K562 (cell line): ENCODE data around the gene MAML3. TPM values are rescaled to one million over a fixed set of nuclear protein-coding genes. Genes with fewer than 3 reads are reported as not detected.

Source experiments
- ATAC-seq: fragments of 200-7000 bp; cut with Tn5 transposase; 3 replicates; pipeline ENCODE4 v1.9.1; 2020; ENCODE audit warnings: moderate library complexity
- BruUV-seq: library from RNA; stranded (reverse); fragments of 400-500 nt; replicated peaks from 2 replicates; lab custom pipeline; 2021; lab: Mats Ljungman, UMichigan
- CTCF ChIA-PET: fragments of 300-600 bp; formaldehyde crosslinking; extraction: SDS; loops from one replicate; lab custom pipeline; 2021; ENCODE audit warnings: low intra/inter-chr PET ratio; lab: Yijun Ruan, JAX
- POLR2A ChIA-PET: fragments of 300-600, 350-650 bp; sonication (Branson Sonifier 250); formaldehyde crosslinking; extraction: SDS; loops from one replicate; lab custom pipeline; 2021; ENCODE audit warnings: antibody characterized with exemption, inconsistent platforms; lab: Yijun Ruan, JAX
- DNase-seq, 4 experiments: peaks; one replicate each; pipeline versions ENCODE4 v3.0.0 to v3.0.0-alpha.2; 2011 to 2018; ENCODE audit warnings: low spot score in 3 of 4, mixed read lengths in 3 of 4; ENCODE audit errors: extremely low read depth in 1 of 4
- FAIRE-seq: peaks from 2 replicates; lab custom pipeline; 2011; peaks lifted over from hg19 to GRCh38; lab: Jason Lieb, UNC
- H2AFZ ChIP-seq: 2 replicates; pipeline ENCODE4 v1.6.0; 2011; ENCODE audit warnings: low read depth, low read length, control low read depth, inconsistent platforms
- H3K27ac ChIP-seq: fragments of 200-600 bp; 3 replicates; pipeline ENCODE4 v1.8.0; 2011; ENCODE audit warnings: low read depth, mild to moderate bottlenecking, control low read depth, inconsistent platforms, low read length, moderate library complexity, mixed read lengths; ENCODE audit errors: extremely low read depth
- H3K27me3 ChIP-seq, 2 experiments: fragments of 300-600 bp in 1 of 2; 2 replicates in 1 of 2; 3 replicates in 1 of 2; pipeline versions ENCODE4 v1.6.0 to v1.8.0; 2011; ENCODE audit warnings: inconsistent platforms in 2 of 2, low read length in 2 of 2, mild to moderate bottlenecking in 1 of 2, mixed read lengths in 1 of 2, moderate library complexity in 1 of 2; ENCODE audit not compliant: control insufficient read depth in 2 of 2, insufficient read depth in 2 of 2
- H3K36me3 ChIP-seq: fragments of 300-600 bp; 3 replicates; pipeline ENCODE4 v1.8.0; 2011; ENCODE audit warnings: mild to moderate bottlenecking, low read length, inconsistent platforms; ENCODE audit not compliant: control insufficient read depth, insufficient read depth
- H3K4me1 ChIP-seq, 2 experiments: fragments of 200-600 bp in 1 of 2; replicated peaks in 1 of 2; 2 replicates in 1 of 2; 3 replicates in 1 of 2; pipeline versions ENCODE4 v1.5.1 to v1.8.0; 2011; ENCODE audit warnings: inconsistent platforms in 2 of 2, low read length in 2 of 2, mild to moderate bottlenecking in 1 of 2, mixed read lengths in 1 of 2, moderate library complexity in 1 of 2; ENCODE audit not compliant: control insufficient read depth in 2 of 2, insufficient read depth in 2 of 2
- H3K4me2 ChIP-seq: 2 replicates; pipeline ENCODE4 v1.6.1; 2011; ENCODE audit warnings: low read length, control low read depth, inconsistent platforms, mixed read lengths; ENCODE audit not compliant: insufficient read depth
- H3K4me3 ChIP-seq: fragments of 200-600 bp; sonication (generic), shearing (Covaris generic); 2 replicates; pipeline ENCODE4 v1.5.1; 2016; ENCODE audit warnings: control low read depth, inconsistent platforms
- H3K79me2 ChIP-seq: fragments of 200-600 bp; 3 replicates; pipeline ENCODE4 v1.8.0; 2011; ENCODE audit warnings: low read length, inconsistent platforms; ENCODE audit not compliant: control insufficient read depth, insufficient read depth
- H3K9ac ChIP-seq, 2 experiments: 2 replicates each; pipeline versions ENCODE4 v1.6.0 to v1.6.1; 2011; ENCODE audit warnings: low read depth in 2 of 2, low read length in 2 of 2, control low read depth in 1 of 2, inconsistent platforms in 1 of 2, mild to moderate bottlenecking in 1 of 2, mixed read lengths in 1 of 2; ENCODE audit not compliant: insufficient read depth in 1 of 2
- H3K9me1 ChIP-seq: one replicate; pipeline ENCODE4 v1.6.0; 2011; ENCODE audit warnings: inconsistent platforms, mild to moderate bottlenecking, low read length, moderate library complexity; ENCODE audit not compliant: control insufficient read depth, insufficient read depth
- H3K9me3 ChIP-seq: replicated peaks from 2 replicates; pipeline ENCODE4 v1.5.1; 2011; ENCODE audit warnings: low read depth, low read length, inconsistent platforms; ENCODE audit not compliant: control insufficient read depth, insufficient read depth
- H4K20me1 ChIP-seq: replicated peaks from 2 replicates; pipeline ENCODE4 v1.6.1; 2011; ENCODE audit warnings: low read length, inconsistent platforms, mixed read lengths; ENCODE audit not compliant: control insufficient read depth, insufficient read depth
- CEBPB ChIP-seq: fragments of 450-650 bp; IDR thresholded peaks from 2 replicates; pipeline ENCODE4 v1.6.1; 2016; ENCODE audit warnings: missing genetic modification characterization, missing compliant biosample characterization
- CEBPG ChIP-seq, 3 experiments: fragments of 200-800 bp in 1 of 3; sonication (Bioruptor generic) in 1 of 3; sonication (generic) in 1 of 3; formaldehyde crosslinking in 1 of 3; IDR thresholded peaks in 2 of 3; conservative IDR thresholded peaks in 1 of 3; 2 replicates each; pipeline versions ENCODE4 v1.6.1 to v1.8.0; 2016 to 2022; ENCODE audit warnings: missing compliant biosample characterization in 2 of 3, missing genetic modification characterization in 2 of 3, mild to moderate bottlenecking in 1 of 3, missing genetic modification reagents in 1 of 3
- GABPB1 ChIP-seq: sonication (generic); formaldehyde crosslinking; IDR thresholded peaks from 2 replicates; pipeline ENCODE4 v1.8.0; 2022; ENCODE audit warnings: mild to moderate bottlenecking, missing genetic modification reagents
- HNRNPLL ChIP-seq: fragments of 200-400 bp; formaldehyde crosslinking; IDR thresholded peaks from 2 replicates; pipeline ENCODE4 v1.6.1; 2017; ENCODE audit warnings: low read length, low read depth, mild to moderate bottlenecking; ENCODE audit not compliant: poor library complexity, severe bottlenecking
- WGBS: fragments of 100-300 bp; shearing (Covaris generic); methylation state at CpG from one replicate; pipeline ENCODE4 v1.1.6; 2016; ENCODE audit warnings: low coverage, mixed read lengths; ENCODE audit not compliant: insufficient coverage; ENCODE audit errors: missing lambda C conversion rate; 5-methylcytosine and 5-hydroxymethylcytosine counted together
- in situ Hi-C: fragments of 300-500 bp; cut with MboI; formaldehyde crosslinking; loops from 4 replicates; pipeline ENCODE4 v1.15.0; 2018; ENCODE audit warnings: inconsistent platforms, mixed read lengths
- intact Hi-C: fragments of 100-400 bp; cut with micrococcal nuclease; formaldehyde crosslinking; loops from 2 replicates; pipeline ENCODE4 v1.14.2; 2022
- polyA plus RNA-seq, 8 experiments: library from polyadenylated mRNA; depleted of rRNA in 4 of 8; stranded (reverse) in 5 of 8; unstranded in 3 of 8; fragments of >200 nt; fragmentation: Nextera tagmentation in 2 of 8; fragmentation: Illumina TruSeq in 1 of 8; extraction: Ambion mirVana in 2 of 8; extraction: Trizol in 1 of 8; gene quantifications; 2 replicates each; pipeline versions ENCODE4 v1.2.1 to v1.2.3, GENCODE V29; 2011 to 2014; ENCODE audit warnings: inconsistent platforms in 1 of 8, missing spikeins in 1 of 8
- total RNA-seq, 7 experiments: library from RNA; depleted of rRNA in 6 of 7; stranded (reverse); fragments of >200 nt in 6 of 7; fragmentation: Illumina TruSeq in 2 of 7; extraction: Trizol in 2 of 7; gene quantifications; 2 replicates each; pipeline versions ENCODE4 v1.2.1 to v1.2.3, GENCODE V29; 2011 to 2021; ENCODE audit warnings: low replicate concordance in 1 of 7

MAML3 gene
- total and polyA plus RNA-seq, 9 of the 15 experiments (the other 6 are each of a cell fraction or from before 2014, with no cell fraction given), result 0.01 to 0.55 (median 0.25) TPM

DNA sequence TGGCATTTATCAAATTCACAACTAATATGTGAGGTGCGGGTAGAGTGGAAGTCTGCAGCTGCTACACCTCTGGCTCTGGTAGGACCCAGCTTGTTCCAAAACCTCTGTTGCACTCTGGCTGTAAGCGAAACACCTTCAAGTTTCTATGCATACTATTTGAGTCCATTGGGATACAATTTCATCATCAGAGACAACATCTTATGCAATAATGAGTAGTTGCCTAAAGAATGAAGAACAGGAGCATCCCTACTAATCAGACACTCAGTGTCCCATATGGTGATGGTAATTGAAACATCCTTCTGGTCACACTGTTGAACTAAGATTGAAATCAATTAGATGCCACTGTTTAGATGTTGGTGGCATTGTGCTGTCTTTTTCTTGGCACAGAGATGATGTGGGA, 309.9 kb downstream of the MAML3 start:
- Histone ChIP-seq H3K9ac (no peak overlapping the region), H3K36me3 (no peaks in the 10 kb centered on the region), H3K4me3 (no peak overlapping the region), H3K27ac (no peak overlapping the region), H2AFZ (no peak overlapping the region), H3K9me3 (no peaks in the 10 kb centered on the region), H4K20me1 (peaks cover 7% of the 10 kb centered on the region; the same call in 1 of the 2 replicates), H3K4me1 (peaks cover 0 to 4% of the 10 kb centered on the region in 2 experiments; a peak in 2 of 5 replicates), H3K4me2 (no peak overlapping the region), H3K27me3 (peaks cover 2 to 5% of the 10 kb centered on the region in 2 experiments; a peak in 2 of 5 replicates), H3K9me1 (no peaks in the 10 kb centered on the region), H3K79me2 (no peaks in the 10 kb centered on the region)
- intact Hi-C loops (no loop called here), in situ Hi-C loops (no loop called here)
- no peak for FAIRE-seq
- WGBS, result 0% methylated on average over 2 of the region's 2 CpGs
- BruUV-seq, result no TSS peak
- ChIA-PET CTCF (no interaction called here), POLR2A (no interaction called here)
- TF ChIP-seq CEBPG (CRISPR knock-in tag; IDR thresholded peaks at IDR 0.05) (no peak), CEBPG (tag; conservative IDR thresholded peaks at IDR 0.05 in 1 of 2, IDR thresholded peaks at IDR 0.05 in 1 of 2) (peak; percentile 26 to 76; a peak in 3 of 4 replicates), CEBPB (tag) (0 out of 2 replicates have a peak, but pooled peaks have one; percentile 31), GABPB1 (CRISPR knock-in tag) (no peak)
- DNase-seq, result no peak
- no peak for ATAC-seq

DNA sequence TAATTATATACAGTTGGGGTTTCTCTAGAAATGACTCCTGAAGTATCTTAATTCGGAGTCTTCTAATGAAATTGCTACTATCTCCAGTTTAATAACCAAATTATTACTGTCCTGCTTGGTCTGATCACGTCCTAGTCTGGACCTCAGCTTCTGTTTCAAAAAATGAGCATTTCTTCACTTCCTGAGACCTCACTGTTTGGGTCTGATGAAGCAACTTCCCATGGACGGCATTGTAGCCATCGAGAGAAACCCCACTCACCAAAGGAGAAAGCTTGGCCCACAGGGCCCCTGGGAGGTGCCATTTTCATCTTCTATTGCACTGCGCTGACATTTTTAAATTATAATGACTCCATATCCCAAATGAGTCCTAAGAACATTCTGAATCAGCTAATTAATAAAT, 310.3 kb downstream of the MAML3 start:
- POLR2A ChIA-PET, result no interaction called here
- in situ Hi-C loops, result no loop called here

More for the DNA sequence above, 310.3 kb downstream of the MAML3 start:
- FAIRE-seq (no peak), ATAC-seq (no peak), DNase-seq (no peak)
- H3K9me3 ChIP-seq, result no peaks in the 10 kb centered on the region
- H3K4me1 ChIP-seq, result peaks cover 0 to 4% of the 10 kb centered on the region in 2 experiments; a peak in 2 of 5 replicates
- H3K27ac ChIP-seq, result no peak overlapping the region
- intact Hi-C loops, result no loop called here
- no TSS peak for BruUV-seq
- H4K20me1 ChIP-seq, result peaks cover 7% of the 10 kb centered on the region; the same call in 1 of the 2 replicates
- CTCF ChIA-PET, result no interaction called here
- no peaks in the 10 kb centered on the region for H3K36me3 ChIP-seq
- no peak overlapping the region for H3K9ac ChIP-seq
- TF ChIP-seq HNRNPLL, result no peak
- H3K9me1 ChIP-seq, result no peaks in the 10 kb centered on the region
- H3K79me2 ChIP-seq, result no peaks in the 10 kb centered on the region
- H3K4me2 ChIP-seq, result no peak overlapping the region
- 0% methylated on average over 5 of the region's 5 CpGs for WGBS
- H2AFZ ChIP-seq, result no peak overlapping the region
- H3K4me3 ChIP-seq, result no peak overlapping the region
- H3K27me3 ChIP-seq, result peaks cover 2 to 5% of the 10 kb centered on the region in 2 experiments; a peak in 2 of 5 replicates
